ENCODE results near the gene DUSP28. TPM values are rescaled to one million over a fixed set of nuclear protein-coding genes. Genes with fewer than 3 reads are reported as not detected.
"Not testable (repeated sequence)": the region's sequence is repeated elsewhere in the genome, so short reads cannot be mapped to it uniquely, and the experiment has no call there.

The DUSP28 gene
- total RNA-seq, 1 experiment from 2014 or later, result 10.7 TPM

DNA sequence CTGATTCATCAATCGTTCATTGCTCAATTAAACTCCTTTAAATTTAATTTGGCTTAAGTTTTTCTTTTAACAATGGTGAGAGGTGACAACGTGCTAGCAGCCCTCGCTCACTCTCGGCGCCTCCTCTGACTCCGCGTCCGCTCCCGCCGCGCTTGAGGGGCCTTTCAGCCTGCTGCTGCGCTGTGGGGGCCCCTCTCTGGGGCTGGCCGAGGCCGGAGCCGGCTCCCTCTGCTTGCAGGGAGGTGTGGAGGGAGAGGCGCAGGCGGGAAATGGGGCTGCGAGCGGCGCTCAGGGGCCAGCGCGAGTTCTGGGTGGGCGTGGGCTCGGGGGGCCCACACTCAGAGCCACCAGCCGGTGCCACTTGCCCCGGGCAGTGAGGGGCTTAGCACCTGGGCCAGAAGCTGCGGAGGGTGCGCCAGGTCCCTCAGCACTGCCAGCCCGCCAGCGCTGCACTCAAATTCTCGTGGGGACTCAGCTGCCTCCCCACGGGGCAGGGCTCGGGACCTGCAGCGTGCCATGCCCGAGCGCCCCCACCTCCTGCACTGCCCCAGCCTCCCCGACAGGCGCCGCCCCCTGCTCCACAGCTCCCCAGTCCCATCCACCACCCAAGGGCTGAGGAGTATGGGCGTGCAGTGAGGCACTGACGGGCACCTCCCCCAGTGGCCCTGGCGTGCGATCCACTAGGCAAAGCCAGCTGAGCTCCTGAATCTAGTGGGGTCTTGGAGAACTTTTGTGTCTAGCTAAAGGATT, 22.0 kb upstream of the DUSP28 start:
- no TSS peak for BruUV-seq (replicated peaks)
- Histone ChIP-seq H3K27ac (ENCODE audit: low read length) (no peak overlapping the region), H3K4me3 (ENCODE audit: low read depth in 2 of 2, low read length in 2 of 2) (no peak overlapping the region), H3K36me3 (ENCODE audit: control insufficient read depth, insufficient read depth, low read length) (no peaks in the 10 kb centered on the region), H3K27me3 (ENCODE audit: control insufficient read depth, insufficient read depth, low read length) (no peaks in the 10 kb centered on the region), H3K9me3 (ENCODE audit: control insufficient read depth, insufficient read depth, low read depth, low read length) (no peaks in the 10 kb centered on the region), H3K4me1 (ENCODE audit: control insufficient read depth, insufficient read depth, low read length) (no peaks in the 10 kb centered on the region)
- DNase-seq (ENCODE audit: low read depth, low spot score) (no peak), ATAC-seq (no peak)
- in situ Hi-C loops (cut with HindIII; ENCODE audit: low pct_unique_long_range_greater_than_20kb, low sequenced_read_pairs), result no loop called here
- POLR2A ChIA-PET, result no interaction called here
- CTCF ChIA-PET, result no interaction called here
- intact Hi-C loops (cut with micrococcal nuclease; ENCODE audit: unreplicated experiment), result no loop called here
- TF ChIP-seq CTCF (IDR thresholded peaks at IDR 0.05) (no peak), TCF7L2 (IDR thresholded peaks at IDR 0.05; ENCODE audit: low read depth, low read length) (no peak), SIN3A (IDR thresholded peaks at IDR 0.05; ENCODE audit: borderline replicate concordance, insufficient read depth, low read depth, low read length) (no peak), POLR2AphosphoS5 (IDR thresholded peaks at IDR 0.05; ENCODE audit: low read depth, low read length) (no peak)
- TF ChIP-seq, protein P1, sequence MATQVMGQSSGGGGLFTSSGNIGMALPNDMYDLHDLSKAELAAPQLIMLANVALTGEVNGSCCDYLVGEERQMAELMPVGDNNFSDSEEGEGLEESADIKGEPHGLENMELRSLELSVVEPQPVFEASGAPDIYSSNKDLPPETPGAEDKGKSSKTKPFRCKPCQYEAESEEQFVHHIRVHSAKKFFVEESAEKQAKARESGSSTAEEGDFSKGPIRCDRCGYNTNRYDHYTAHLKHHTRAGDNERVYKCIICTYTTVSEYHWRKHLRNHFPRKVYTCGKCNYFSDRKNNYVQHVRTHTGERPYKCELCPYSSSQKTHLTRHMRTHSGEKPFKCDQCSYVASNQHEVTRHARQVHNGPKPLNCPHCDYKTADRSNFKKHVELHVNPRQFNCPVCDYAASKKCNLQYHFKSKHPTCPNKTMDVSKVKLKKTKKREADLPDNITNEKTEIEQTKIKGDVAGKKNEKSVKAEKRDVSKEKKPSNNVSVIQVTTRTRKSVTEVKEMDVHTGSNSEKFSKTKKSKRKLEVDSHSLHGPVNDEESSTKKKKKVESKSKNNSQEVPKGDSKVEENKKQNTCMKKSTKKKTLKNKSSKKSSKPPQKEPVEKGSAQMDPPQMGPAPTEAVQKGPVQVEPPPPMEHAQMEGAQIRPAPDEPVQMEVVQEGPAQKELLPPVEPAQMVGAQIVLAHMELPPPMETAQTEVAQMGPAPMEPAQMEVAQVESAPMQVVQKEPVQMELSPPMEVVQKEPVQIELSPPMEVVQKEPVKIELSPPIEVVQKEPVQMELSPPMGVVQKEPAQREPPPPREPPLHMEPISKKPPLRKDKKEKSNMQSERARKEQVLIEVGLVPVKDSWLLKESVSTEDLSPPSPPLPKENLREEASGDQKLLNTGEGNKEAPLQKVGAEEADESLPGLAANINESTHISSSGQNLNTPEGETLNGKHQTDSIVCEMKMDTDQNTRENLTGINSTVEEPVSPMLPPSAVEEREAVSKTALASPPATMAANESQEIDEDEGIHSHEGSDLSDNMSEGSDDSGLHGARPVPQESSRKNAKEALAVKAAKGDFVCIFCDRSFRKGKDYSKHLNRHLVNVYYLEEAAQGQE (IDR thresholded peaks at IDR 0.05; ENCODE audit: insufficient read depth in 1 of 2, low read depth in 2 of 2, low read length in 1 of 2), result no peak

DNA sequence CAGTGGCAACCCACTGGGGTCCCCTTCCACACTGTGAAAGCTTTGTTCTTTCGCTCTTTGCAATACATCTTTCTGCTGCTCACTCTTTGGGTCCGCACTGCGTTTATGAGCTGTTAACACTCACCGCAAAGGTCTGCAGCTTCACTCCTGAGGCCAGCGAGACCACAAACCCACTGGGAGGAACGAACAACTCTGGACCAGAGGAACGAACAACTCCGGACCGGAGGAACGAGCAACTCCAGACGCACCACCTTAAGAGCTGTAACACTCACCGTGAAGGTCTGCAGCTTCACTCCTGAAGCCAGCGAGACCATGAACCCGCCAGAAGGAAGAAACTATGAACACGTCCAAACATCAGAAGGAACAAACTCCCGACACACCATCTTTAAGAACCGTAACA, 21.1 kb upstream of the DUSP28 start:
- ATAC-seq; DNase-seq (ENCODE audit: low read depth, low spot score); H3K4me3 ChIP-seq (ENCODE audit: low read depth in 2 of 2, low read length in 2 of 2); H3K4me1 ChIP-seq (ENCODE audit: control insufficient read depth, insufficient read depth, low read length); BruUV-seq (replicated peaks); in situ Hi-C loops (cut with HindIII; ENCODE audit: low pct_unique_long_range_greater_than_20kb, low sequenced_read_pairs); POLR2A ChIA-PET; intact Hi-C loops (cut with micrococcal nuclease; ENCODE audit: unreplicated experiment); H3K9me3 ChIP-seq (ENCODE audit: control insufficient read depth, insufficient read depth, low read depth, low read length); CTCF ChIA-PET; H3K36me3 ChIP-seq (ENCODE audit: control insufficient read depth, insufficient read depth, low read length); H3K27ac ChIP-seq (ENCODE audit: low read length); H3K27me3 ChIP-seq (ENCODE audit: control insufficient read depth, insufficient read depth, low read length): not testable (repeated sequence)

DNA sequence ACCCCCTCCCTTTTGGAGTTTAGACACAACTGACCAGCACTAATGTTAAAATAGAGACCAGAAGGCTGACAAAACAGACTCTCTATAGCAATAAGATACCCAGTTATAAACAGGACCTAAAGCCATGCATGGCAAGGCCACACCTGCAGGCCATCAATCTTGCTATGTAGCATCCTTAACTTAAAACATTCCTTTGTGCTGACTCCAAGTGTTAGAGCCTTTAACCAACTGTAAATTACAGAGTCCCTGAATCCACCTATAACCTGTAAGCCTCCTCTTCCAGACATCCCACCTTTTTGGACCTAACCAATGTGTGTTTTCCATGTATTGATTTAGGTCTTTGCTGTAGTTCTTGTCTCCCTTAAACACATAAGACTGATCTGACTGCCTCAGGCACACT, 20.3 kb upstream of the DUSP28 start:
- CTCF ChIA-PET, result no interaction called here

More for the DNA sequence above, 20.3 kb upstream of the DUSP28 start:
- H3K4me1 ChIP-seq (ENCODE audit: control insufficient read depth, insufficient read depth, low read length), result no peaks in the 10 kb centered on the region
- no peaks in the 10 kb centered on the region for H3K36me3 ChIP-seq (ENCODE audit: control insufficient read depth, insufficient read depth, low read length)
- no peaks in the 10 kb centered on the region for H3K27me3 ChIP-seq (ENCODE audit: control insufficient read depth, insufficient read depth, low read length)
- no peaks in the 10 kb centered on the region; the same call in 1 of the 2 replicates for H3K9me3 ChIP-seq (ENCODE audit: control insufficient read depth, insufficient read depth, low read depth, low read length)
- no TSS peak for BruUV-seq (replicated peaks)
- TF ChIP-seq POLR2AphosphoS5 (IDR thresholded peaks at IDR 0.05; ENCODE audit: low read depth, low read length), result no peak
- TF ChIP-seq, protein P1 (IDR thresholded peaks at IDR 0.05; ENCODE audit: insufficient read depth in 1 of 2, low read depth in 2 of 2, low read length in 1 of 2), result no peak
- TF ChIP-seq TCF7L2 (IDR thresholded peaks at IDR 0.05; ENCODE audit: low read depth, low read length), result no peak
- no peak for TF ChIP-seq SIN3A (IDR thresholded peaks at IDR 0.05; ENCODE audit: borderline replicate concordance, insufficient read depth, low read depth, low read length)
- no peak for TF ChIP-seq CTCF (IDR thresholded peaks at IDR 0.05)
- ATAC-seq (no peak), DNase-seq (ENCODE audit: low read depth, low spot score) (no peak)
- intact Hi-C loops (cut with micrococcal nuclease; ENCODE audit: unreplicated experiment) (no loop called here), in situ Hi-C loops (cut with HindIII; ENCODE audit: low pct_unique_long_range_greater_than_20kb, low sequenced_read_pairs) (no loop called here)
- no peak overlapping the region for H3K27ac ChIP-seq (ENCODE audit: low read length)
- no peak overlapping the region for H3K4me3 ChIP-seq (ENCODE audit: low read depth in 2 of 2, low read length in 2 of 2)
- POLR2A ChIA-PET, result no interaction called here

Measured in Panc1 (cell line).